GM19463 (cell line): ENCODE results near the gene RPGRIP1.
A peak's percentile ranks its signal among the peaks of the same experiment; 100 is the strongest.
"Not testable (repeated sequence)": the region's sequence is repeated elsewhere in the genome, so short reads cannot be mapped to it uniquely, and the experiment has no call there.

Source experiments
- ATAC-seq: cut with Tn5 transposase; IDR thresholded peaks from one replicate; pipeline ENCODE4 v1.9.1; 2021; ENCODE audit warnings: mild to moderate bottlenecking, moderate library complexity; ENCODE audit not compliant: unreplicated experiment

RPGRIP1 gene

DNA sequence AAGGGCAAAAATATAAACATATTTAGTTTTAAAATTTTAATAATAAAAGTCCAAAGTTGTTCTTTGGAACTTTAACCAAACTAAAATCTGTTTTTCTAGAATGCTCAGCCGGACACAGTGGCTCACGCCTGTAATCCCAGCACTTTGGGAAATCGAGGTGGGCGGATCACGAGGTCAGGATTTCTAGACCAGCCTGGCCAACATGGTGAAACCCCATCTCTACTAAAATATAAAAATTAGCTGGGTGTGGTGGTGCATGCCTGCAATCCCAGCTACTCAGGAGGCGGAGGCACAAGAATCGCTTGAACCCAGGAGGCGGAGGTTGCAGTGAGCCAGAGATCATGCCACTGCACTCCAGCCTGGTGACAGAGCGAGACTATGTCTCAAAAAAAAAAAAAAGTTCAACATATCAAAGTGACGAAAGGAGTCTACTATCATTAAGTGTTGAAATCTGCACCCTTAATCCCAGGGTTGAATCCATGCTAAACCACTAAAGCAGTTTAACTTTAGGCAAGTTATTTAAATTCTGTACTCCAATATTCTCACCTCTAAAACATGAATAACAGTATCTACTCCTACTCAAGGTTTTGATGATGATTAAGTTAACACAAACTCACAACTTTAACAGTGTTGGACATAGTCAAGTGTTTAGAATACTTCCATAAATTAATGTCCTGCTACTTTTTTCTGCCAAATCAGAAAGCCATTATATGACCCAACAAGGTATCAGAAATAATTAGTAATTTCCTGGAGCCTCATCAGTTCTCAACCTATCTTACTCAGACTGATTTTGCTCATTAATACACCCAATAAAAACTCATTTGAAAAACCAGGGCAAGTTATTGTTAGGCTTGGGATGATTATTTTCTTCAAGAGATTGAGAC is 21.6 kb upstream of the RPGRIP1 start:
- ATAC-seq: no peak

GRCh38 chr14:21258889-21259787 is 20.7 kb upstream of the RPGRIP1 start:
- ATAC-seq: no peak

DNA sequence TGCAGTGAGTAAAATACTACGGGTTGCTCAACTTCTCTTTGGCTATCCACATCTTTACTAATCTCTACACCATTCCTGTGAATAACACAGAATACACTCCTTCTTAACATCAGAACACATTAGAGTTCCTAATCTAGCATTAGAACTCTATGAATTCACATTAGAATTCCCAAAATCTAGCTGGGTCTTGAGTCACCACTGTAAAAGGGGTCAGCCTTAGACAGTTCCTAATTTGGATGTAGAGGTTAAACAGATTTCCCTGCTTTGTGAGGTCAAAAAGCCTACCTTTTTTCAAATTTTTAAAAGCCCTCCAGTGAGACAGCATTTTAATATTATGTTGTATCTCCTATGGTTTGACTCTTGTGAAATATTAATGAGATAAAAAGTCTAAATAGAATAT is 18.1 kb upstream of the RPGRIP1 start:
- ATAC-seq: no peak

- no peak for ATAC-seq
Observed at GRCh38 chr14:21262410-21262809, 17.5 kb upstream of the RPGRIP1 start.

DNA sequence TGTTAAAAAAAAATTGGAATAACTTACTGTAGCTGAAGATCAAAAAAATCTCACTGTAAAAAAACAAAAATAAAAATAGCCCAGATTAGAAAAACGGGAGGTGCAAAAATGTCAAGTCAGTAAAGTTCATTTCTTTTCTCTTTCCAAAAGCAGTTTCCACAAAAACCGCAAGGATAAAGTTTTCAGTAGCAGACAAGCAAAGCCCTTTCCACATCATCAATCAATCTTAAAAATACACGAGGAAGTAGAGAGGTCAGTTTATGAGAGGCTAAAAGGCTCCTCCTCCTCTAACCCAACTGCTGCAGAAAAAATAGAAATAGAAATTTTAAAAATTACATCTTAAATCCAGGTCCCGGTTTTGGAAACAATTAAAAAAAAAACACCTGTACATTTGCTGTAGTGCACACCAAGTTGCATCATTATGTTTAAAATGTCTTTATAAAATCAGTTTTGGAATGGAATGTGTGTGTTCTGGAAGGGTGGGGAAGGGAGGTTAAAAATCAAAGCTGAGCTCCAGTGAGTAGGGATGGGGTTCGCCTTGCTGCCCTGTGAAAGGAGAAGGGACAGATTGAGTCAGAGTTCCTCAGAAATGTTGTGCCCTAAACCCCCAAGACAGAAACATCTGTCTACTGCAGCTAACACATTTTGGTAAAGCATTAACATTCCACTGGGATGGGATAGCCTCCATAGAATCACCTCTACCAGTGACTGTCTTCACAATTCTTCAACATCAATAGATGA is 16.4 kb upstream of the RPGRIP1 start:
- no peak for ATAC-seq

DNA sequence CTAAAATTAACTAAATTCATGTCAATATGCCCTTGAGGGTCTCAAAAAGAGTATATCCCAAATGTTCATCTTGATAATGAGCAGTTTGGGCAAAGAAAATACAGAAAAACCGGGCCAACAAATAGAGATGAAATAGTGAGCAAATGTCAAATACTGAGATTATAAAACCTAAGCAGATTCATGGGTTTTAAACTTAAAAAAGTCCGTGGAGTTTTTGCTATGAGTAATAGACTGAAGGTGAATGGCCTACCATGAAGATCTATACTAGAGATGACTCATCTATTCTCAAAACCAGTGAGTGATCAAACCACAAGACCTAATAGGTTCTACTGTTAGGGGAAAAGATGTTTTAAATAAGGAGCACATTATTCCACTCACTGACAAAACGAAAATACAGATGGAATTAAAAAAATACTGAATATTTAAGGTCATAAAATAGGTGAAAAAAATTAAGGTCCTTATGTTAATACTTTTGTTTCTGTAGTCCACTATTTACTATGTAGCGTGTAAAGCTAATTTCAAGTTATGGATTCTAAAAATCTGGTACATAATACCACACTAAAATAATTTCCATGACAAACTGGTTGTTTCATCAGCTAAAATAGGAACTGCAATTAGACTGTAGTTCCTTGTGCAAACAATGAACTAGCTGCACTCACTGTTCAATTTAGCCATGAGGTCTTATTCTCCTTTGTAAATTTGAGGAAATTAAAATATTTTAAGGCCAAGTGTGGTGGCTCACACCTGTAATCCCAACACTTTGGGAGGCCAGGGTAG is 15.7 kb upstream of the RPGRIP1 start:
- peak; percentile 66 for ATAC-seq

GRCh38 chr14:21267431-21267845 is 12.4 kb upstream of the RPGRIP1 start:
- ATAC-seq: no peak

GRCh38 chr14:21267886-21268616 is 11.8 kb upstream of the RPGRIP1 start:
- no peak for ATAC-seq

DNA sequence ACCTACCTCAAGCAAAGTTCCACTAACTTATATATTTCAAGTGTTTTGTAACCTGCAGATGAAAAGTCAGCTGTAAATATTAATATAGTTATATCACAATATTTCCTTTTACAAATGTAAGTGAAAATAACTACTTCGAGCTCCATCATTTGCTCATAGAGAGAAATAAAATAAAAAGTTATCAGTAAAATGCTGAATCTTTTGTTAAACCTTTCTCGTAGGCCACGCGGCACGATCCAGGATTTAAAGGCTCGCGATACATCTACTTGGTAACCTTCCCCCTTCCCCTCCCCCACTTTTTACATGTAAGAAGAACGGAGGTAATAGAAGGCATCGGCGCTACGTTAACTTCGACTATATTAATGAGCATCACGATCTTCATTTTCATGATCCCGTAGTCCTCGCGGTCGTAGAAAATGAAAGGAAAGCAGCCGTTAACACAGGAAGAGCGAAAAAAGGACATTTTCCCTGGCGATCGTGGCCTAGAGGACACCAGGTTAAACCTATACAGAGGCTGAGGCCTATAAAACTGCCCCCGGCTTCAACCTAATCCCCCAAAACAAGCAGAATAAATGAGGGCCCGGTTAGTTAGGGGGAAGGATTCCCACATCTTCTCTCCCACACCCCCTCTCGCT is 11.1 kb upstream of the RPGRIP1 start:
- no peak for ATAC-seq

GRCh38 chr14:21269252-21270046 is 10.4 kb upstream of the RPGRIP1 start, which contains the start of gene HNRNPC:
Gene HNRNPC, minus strand, starts transcription at chr14:21269442. Its CDS starts 35,249 bp downstream, at chr14:21234193.
- peak; percentile 91 for ATAC-seq

GRCh38 chr14:21272661-21273060 is 7.2 kb upstream of the RPGRIP1 start:
- ATAC-seq: not testable (repeated sequence)

DNA sequence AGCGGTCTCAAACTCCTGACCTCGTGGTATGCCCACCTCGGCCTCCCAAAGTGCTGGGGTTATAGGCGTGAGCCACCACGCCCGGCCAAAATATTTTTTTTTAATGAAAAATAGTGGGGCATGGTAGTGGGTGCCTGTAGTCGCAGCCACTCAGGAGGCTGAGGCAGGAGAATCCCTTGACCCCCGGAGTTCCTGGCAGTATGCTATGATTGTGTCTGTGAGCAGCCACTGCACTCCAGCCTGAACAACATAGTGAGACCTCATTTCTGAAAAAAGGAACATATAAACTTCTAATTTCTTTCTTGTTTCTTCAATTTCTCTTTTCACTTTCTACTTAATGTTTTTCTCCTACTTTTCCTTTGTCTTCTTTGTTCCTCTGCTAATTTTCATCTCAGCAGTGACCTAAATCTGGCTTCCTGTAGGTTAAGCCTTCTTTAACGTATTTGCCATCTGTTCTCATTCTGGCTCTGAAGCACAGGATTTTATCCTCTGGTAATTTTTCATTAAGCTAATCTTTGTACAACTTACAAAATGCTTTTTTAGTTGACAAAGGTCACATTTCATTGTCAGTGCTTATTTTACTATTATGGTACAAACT is 4.5 kb upstream of the RPGRIP1 start:
- ATAC-seq: no peak

DNA sequence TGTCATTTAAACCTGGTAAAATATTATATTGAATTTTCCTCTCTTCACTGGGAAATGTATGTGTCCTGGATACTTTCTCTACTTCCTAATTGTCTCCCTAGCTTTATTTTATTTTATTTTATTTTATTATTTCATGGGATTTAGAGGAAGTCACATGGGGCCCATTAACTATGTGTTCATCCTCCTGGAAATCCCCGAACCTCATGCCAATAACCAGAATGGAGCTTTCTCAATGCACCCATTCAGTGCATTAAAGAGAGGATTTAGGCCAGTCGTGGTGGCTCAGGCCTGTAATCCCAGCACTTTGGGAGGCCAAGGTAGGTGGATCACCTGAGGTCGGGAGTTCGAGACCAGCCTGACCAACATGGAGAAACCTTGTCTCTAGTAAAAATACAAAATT is 1.3 kb upstream of the RPGRIP1 start:
- ATAC-seq: no peak

DNA sequence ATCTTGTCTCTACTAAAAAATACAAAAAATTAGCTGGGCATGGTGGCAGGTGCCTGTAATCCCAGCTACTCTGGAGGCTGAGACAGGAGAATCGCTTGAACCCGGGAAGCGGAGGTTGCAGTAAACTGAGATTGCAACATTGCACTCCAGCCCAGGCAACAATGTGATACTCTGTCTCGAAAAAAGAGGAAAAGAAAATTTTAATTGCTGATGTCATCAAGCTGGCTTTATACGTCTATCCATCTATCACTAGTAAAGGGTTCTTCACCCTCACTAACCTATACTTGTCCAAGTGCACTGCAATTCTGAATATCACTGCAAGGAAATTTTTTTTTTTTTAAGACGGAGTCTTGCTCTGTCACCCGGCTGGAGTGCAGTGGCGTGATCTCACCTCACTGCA is 2.0 kb downstream of the RPGRIP1 start:
- ATAC-seq: not testable (repeated sequence)

DNA sequence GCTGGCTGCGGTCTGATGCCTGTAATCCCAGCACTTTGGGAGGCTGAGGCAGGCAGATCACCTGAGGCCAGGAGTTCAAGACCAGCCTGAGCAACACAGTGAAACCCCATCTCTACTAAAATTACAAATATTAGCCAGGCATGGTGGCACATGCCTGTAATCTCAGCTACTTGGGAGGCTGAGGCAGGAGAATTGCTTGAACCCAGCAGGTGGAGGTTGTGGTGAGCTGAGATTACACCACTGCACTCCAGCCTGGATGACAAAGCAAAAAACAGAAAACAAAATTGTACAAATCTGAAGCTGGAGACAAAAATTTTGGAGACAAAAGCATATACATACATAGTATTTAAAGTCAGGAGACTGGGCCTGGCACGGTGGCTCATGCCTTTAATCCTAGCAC is 6.6 kb downstream of the RPGRIP1 start:
- ATAC-seq: not testable (repeated sequence)

DNA sequence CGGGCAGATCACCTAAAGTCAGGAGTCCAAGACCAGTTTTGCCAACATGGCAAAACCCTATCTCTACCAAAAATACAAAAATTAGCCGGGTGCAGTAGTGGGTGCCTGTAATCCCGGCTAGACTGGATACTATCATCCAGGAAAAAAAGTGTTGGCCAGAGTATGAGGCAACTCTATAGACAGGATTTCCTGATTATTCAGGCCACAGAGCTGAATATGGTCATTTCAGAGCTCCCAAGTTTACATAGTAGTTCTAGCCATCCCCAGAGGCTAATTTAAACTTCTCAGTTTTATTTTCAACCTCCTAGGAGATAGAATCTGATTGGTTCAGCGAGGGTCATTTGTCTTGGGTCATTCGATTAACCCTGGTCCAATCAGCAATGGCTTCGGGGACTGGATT is 7.3 kb downstream of the RPGRIP1 start:
- no peak for ATAC-seq

- ATAC-seq: not testable (repeated sequence)
Observed at GRCh38 chr14:21294026-21294425, 14.1 kb downstream of the RPGRIP1 start.

- ATAC-seq: no peak
Observed at GRCh38 chr14:21298358-21298757, 18.5 kb downstream of the RPGRIP1 start.
